HG02678 (cell line): ENCODE measurements around the gene C2orf80.
"Not testable (repeated sequence)": the region's sequence is repeated elsewhere in the genome, so short reads cannot be mapped to it uniquely, and the experiment has no call there.

ENCODE experiments used
- ATAC-seq: cut with Tn5 transposase; IDR thresholded peaks from one replicate; pipeline ENCODE4 v1.9.1; 2021; ENCODE audit warnings: mild to moderate bottlenecking, moderate library complexity; ENCODE audit not compliant: unreplicated experiment

Gene C2orf80

DNA sequence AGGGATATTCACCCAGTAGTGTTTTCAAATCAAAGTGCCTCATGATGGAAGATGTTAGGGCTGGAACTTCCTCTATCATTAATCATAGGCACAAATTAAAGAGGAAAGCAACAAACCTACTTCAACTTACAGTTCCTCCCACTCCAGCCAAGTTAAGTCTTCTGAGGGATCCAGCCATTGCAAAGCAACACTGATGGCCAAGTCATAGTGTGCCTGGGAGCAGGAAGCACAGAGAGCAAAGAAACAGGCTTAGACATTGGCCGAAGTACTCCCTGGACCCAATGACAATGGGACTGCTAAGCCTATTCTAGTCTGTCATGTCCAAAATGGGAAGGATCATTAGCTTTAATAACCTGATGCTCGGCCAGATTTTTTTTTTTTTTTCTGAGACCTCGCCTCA lies 7.0 kb downstream of the C2orf80 start:
- no peak for ATAC-seq

- ATAC-seq = no peak
Measured at GRCh38 chr2:208179028-208179609, 10.7 kb downstream of the C2orf80 start.

DNA sequence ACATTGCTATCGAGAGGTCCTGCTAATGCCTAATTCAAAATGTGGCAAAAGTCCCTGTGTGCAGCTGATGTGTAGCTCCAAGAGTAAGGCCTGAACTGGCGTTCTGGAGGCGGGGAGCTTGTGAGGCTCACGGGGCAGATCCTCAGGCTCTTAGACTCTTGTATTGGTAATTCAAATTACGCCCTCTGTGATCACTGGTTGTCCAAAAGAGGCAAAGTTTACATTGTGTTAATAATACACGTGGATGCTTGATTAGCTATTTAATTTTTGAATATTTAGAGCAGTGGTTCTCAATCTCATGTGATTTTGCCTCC lies 14.0 kb downstream of the C2orf80 start:
- ATAC-seq = no peak

DNA sequence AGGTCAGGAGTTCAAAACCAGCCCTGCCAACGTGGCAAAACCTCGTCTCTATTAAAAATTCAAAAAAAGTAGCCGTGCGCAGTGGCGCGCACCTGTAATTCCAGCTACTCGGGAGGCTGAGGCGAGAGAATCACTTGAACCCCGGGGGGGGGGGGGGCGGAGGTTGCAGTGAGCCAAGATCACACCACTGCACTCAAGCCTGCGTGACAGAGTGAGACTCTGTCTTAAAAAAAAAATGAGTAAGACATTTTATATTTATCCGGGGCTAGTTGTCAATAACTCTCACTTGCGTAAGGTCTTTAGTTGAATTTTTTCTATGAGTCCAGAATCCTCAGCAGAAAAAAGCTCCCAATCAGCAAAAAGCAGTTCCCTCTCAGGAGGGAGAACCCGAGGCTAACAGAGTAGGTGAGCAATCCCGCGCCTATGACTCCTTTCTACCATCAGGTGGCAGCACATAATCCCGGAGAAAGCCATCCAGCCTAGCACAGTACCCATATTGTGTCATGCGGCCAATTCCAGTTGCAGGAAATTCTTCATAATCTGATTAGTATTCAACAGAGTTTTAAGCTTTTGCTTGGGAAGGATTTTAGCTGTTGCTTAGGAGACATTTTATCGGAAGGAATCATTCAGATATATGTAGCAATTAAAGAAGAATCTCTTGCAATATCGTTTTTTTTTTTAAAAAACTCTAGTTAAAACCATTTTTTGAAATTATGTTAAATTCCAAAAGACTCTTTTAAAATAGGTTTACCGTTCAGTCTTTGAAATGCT lies 14.6 kb downstream of the C2orf80 start:
- peak; percentile 99 for ATAC-seq

DNA sequence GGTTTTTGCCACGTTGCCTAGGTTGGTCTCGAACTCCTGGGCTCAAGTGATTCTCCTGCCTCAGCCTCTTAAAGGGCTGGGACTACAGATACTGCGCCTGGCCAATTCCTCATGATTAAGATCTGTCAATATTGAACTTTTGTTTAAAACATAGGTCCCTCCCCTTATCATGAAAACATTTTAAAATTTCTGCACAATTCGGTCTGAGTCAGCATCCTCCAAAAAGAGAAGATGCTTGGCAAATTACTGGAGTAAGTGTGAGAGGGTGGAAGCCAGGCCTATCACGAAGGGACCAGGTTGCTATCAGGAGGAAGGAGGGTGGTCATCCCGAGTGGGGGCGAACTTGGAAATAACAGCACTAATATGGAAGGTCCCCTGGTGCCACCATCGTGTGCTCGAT lies 15.7 kb downstream of the C2orf80 start:
- ATAC-seq = no peak

DNA sequence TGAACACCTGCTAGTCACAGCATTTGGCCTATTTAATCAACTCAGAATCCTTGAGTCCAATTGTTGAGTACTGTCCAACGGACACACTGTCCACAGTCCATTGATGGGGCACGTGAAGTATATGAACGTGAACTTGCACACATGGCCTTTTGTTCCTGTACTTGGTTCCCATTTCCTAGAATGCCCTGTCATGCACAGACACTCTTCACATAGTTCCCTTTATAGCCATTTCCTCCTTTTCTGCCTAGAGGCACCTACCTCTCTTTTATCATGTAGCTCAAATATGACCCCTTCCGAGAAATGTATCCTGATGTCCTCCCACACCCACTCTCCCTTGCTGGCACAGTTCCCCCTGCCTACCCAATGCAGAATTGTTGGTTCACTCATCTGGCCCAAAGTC lies 17.7 kb downstream of the C2orf80 start:
- ATAC-seq = no peak

DNA sequence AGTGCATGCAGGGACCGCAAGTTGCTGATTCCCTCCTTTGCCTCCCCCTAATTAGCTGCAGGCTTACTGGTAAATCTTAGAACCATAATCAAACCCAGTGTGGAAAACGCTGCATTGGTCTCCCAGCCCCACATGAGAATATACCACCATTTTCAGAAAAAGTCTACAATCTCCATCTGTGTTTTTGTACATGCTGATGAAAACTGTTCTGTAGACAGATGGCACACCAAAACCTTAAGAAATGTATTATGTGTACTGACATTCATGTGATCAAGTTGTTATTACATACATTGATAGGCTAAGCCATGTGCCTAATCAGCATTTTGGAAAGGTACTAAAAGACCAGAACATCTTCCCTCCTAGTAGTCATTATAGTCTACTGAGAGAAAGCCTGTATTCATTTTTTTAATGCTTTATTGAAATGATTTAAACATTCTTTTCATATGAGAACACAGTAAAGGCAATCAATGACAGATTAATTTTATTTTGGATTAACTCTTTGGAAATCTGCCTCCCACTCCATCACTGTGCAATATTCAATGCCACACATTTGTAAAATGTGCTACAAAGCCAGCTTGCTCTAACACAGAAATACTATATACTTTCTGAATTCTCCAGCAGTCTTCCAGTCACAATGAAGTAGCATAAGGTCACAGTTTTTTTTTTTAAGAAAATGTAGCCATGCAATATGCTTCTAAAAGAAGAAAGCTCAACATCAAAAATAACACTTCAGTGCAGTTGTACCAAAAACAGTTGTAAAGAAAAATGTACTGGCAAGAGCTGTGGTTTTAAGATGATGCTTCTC lies 24.7 kb downstream of the C2orf80 start:
- ATAC-seq = no peak

DNA sequence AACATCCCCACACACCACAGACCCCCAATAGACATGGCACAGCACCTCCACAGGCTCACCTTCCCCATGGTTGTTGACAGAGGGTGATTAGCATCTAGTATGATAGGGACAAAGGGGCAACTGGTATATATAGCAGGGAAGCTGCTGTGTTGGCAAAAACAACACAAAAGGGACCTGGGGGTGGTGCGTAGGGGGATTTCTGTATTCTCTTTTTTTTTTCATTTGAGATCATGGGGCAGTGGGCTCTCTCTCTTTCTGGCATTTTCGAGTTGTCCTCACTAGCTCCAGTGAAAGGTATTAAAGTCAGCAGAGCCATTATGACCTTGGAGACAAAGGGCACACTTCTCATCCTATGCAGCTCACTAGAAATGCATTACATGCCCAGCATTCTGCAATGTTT lies 26.3 kb downstream of the C2orf80 start, which contains the start of gene CRYGA:
TSS of gene CRYGA (minus strand) at position 101 of the 400 bp plus-strand sequence. CDS start at position 68, 33 bp downstream.
- no peak for ATAC-seq

DNA sequence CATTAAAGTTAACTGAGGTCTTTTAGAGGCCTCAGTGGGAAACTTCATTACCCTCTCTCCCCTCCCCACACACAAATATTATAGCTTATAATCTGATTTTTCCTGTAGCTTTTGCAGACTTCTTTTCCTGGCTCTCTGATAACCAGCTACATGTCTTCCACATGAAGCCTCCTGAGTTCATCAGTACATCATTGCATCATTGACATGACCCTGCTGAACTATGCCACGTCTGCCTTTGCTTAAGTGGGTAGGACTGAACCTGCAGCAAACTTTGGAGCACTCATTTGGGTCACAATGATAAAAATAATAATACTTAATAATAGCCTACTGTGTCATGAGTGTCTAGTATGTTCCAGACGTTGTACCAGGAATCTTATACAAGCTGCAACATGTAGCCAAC lies 33.4 kb downstream of the C2orf80 start:
- no peak for ATAC-seq

- no peak for ATAC-seq
Measured at GRCh38 chr2:208153156-208153555, 36.7 kb downstream of the C2orf80 start.

- ATAC-seq = no peak
Measured at GRCh38 chr2:208150956-208151355, 38.9 kb downstream of the C2orf80 start.

- ATAC-seq = no peak
Measured at GRCh38 chr2:208150094-208150493, 39.7 kb downstream of the C2orf80 start.

- ATAC-seq = no peak
Measured at GRCh38 chr2:208148803-208149202, 41.0 kb downstream of the C2orf80 start.

GRCh38 chr2:208147759-208148158 lies 42.1 kb downstream of the C2orf80 start:
- no peak for ATAC-seq

- no peak for ATAC-seq
Measured at GRCh38 chr2:208147008-208147407, 42.8 kb downstream of the C2orf80 start.

DNA sequence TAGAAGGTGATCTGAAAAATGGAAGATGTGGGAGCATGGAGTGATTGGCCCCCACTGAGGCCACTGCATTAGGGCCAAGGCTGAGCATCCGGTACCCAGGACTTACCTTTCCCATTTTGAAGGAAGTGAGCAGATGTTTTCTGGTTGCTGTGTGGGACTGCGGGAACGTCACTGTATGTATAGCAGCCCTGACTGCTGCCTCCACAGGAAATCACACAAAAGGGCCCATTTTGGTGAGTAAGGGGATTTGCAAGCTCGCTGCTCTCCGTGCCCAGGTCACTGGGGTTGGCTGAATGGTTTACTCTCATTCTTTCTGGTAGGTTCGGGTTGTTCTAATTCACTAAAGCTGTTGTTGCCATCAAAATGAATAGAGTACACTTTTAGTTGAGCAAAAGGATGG lies 43.8 kb downstream of the C2orf80 start, which contains the start of gene CRYGB:
TSS of gene CRYGB (minus strand) at position 153 of the 400 bp plus-strand sequence. CDS start at position 115, 38 bp downstream.
- no peak for ATAC-seq

- ATAC-seq = no peak
Measured at GRCh38 chr2:208142925-208143799, 46.7 kb downstream of the C2orf80 start.

DNA sequence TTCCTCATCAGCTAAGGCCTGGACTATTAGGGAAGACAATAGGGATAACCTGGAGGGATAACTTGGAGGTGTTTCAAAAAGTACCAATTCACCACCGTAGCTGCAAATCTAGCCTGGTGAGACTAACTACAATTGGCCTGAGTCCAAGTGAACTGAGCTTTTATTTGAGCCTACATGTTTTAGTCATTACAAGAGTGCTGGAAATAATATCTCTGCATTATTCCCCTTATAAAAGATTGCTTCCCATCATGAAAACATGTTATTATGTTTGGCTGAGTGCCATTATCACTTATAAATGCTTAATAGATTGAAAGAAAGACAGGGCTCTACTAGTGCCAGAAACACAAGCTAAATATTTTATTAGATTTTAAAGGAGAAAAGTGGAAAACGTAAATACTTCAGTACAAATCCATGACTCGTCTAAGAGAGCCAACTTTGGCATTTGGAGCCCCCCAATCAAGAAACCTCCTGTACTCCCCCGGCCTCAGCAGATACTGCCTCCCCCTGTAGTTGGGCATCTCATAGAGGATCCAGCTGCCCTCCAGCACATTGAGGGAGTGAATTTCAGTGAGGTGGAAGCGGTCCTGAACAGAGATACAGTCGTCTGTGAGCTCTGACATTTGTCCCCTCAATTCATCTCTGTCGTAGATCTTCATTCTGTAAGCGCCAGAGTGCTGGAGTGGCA lies 47.4 kb downstream of the C2orf80 start:
- no peak for ATAC-seq

- no peak for ATAC-seq
Measured at GRCh38 chr2:208139447-208139846, 50.4 kb downstream of the C2orf80 start.

- ATAC-seq = not testable (repeated sequence)
Measured at GRCh38 chr2:208138334-208138733, 51.5 kb downstream of the C2orf80 start.
